ENCODE results near the gene FHIP1A.

The FHIP1A gene

GRCh38 chr4:151427266-151427665, 18.3 kb downstream of the FHIP1A start:
- no peaks in the 10 kb centered on the region for H3K36me3 ChIP-seq (replicated peaks; ENCODE audit: insufficient read depth, low read length)
- H4K20me1 ChIP-seq (ENCODE audit: insufficient read depth, low read length), result no peaks in the 10 kb centered on the region
- H3K27ac ChIP-seq (ENCODE audit: low read length), result no peak overlapping the region
- H3K9me2 ChIP-seq (replicated peaks; ENCODE audit: insufficient read depth, low read length), result no peaks in the 10 kb centered on the region
- H2AFZ ChIP-seq (ENCODE audit: low read length), result no peak overlapping the region
- TF ChIP-seq EZH2phosphoT487 (IDR thresholded peaks at IDR 0.05; ENCODE audit: low read length) (no peak), EZH2 (optimal IDR thresholded peaks at IDR 0.05; ENCODE audit: low read depth, low read length) (no peak), CTCF (IDR thresholded peaks at IDR 0.05; ENCODE audit: low read length) (no peak)
- DNase-seq, result no peak
- H3K4me1 ChIP-seq (ENCODE audit: low read length), result peaks cover 3% of the 10 kb centered on the region; the same call in 1 of the 2 replicates
- no peaks in the 10 kb centered on the region for H3K9me3 ChIP-seq (replicated peaks; ENCODE audit: insufficient read depth, low read length)
- H3K4me2 ChIP-seq (ENCODE audit: low read depth, low read length), result no peak overlapping the region
- H3K79me2 ChIP-seq (ENCODE audit: low read length), result no peaks in the 10 kb centered on the region
- no peak overlapping the region for H3K4me3 ChIP-seq (ENCODE audit: low read length)
- no peaks in the 10 kb centered on the region for H3F3A ChIP-seq (ENCODE audit: insufficient read depth, low read length)
- H3K27me3 ChIP-seq (replicated peaks; ENCODE audit: insufficient read depth, low read length), result no peaks in the 10 kb centered on the region
- no peak overlapping the region for H3K9ac ChIP-seq (ENCODE audit: low read length)

GRCh38 chr4:151428346-151428745, 19.4 kb downstream of the FHIP1A start:
- H3K27me3 ChIP-seq (replicated peaks; ENCODE audit: insufficient read depth, low read length), result no peaks in the 10 kb centered on the region
- no peaks in the 10 kb centered on the region for H3F3A ChIP-seq (ENCODE audit: insufficient read depth, low read length)
- DNase-seq, result no peak
- H2AFZ ChIP-seq (ENCODE audit: low read length), result no peak overlapping the region
- no peak overlapping the region for H3K9ac ChIP-seq (ENCODE audit: low read length)
- no peak overlapping the region for H3K4me3 ChIP-seq (ENCODE audit: low read length)
- H4K20me1 ChIP-seq (ENCODE audit: insufficient read depth, low read length), result no peaks in the 10 kb centered on the region
- peaks cover 3% of the 10 kb centered on the region; the same call in 1 of the 2 replicates for H3K4me1 ChIP-seq (ENCODE audit: low read length)
- no peaks in the 10 kb centered on the region for H3K79me2 ChIP-seq (ENCODE audit: low read length)
- H3K9me3 ChIP-seq (replicated peaks; ENCODE audit: insufficient read depth, low read length), result no peaks in the 10 kb centered on the region
- H3K36me3 ChIP-seq (replicated peaks; ENCODE audit: insufficient read depth, low read length), result no peaks in the 10 kb centered on the region
- no peaks in the 10 kb centered on the region for H3K9me2 ChIP-seq (replicated peaks; ENCODE audit: insufficient read depth, low read length)
- H3K4me2 ChIP-seq (ENCODE audit: low read depth, low read length), result no peak overlapping the region
- no peak overlapping the region for H3K27ac ChIP-seq (ENCODE audit: low read length)
- TF ChIP-seq EZH2phosphoT487 (IDR thresholded peaks at IDR 0.05; ENCODE audit: low read length) (no peak), EZH2 (optimal IDR thresholded peaks at IDR 0.05; ENCODE audit: low read depth, low read length) (no peak)

GRCh38 chr4:151429957-151430570, 21.1 kb downstream of the FHIP1A start:
- DNase-seq, result peak; percentile 37
- Histone ChIP-seq H3K27me3 (replicated peaks; ENCODE audit: insufficient read depth, low read length) (no peaks in the 10 kb centered on the region), H3K4me2 (ENCODE audit: low read depth, low read length) (no peak overlapping the region), H3K79me2 (ENCODE audit: low read length) (no peaks in the 10 kb centered on the region), H3K9me3 (replicated peaks; ENCODE audit: insufficient read depth, low read length) (no peaks in the 10 kb centered on the region), H3K36me3 (replicated peaks; ENCODE audit: insufficient read depth, low read length) (no peaks in the 10 kb centered on the region), H3K27ac (ENCODE audit: low read length) (no peak overlapping the region), H2AFZ (ENCODE audit: low read length) (no peak overlapping the region), H4K20me1 (ENCODE audit: insufficient read depth, low read length) (no peaks in the 10 kb centered on the region), H3K9ac (ENCODE audit: low read length) (no peak overlapping the region), H3K9me2 (replicated peaks; ENCODE audit: insufficient read depth, low read length) (no peaks in the 10 kb centered on the region), H3F3A (ENCODE audit: insufficient read depth, low read length) (no peaks in the 10 kb centered on the region), H3K4me3 (ENCODE audit: low read length) (no peak overlapping the region), H3K4me1 (ENCODE audit: low read length) (peaks cover 3% of the 10 kb centered on the region; the same call in 1 of the 2 replicates)
- TF ChIP-seq CTCF (IDR thresholded peaks at IDR 0.05; ENCODE audit: low read length), result no peak
- TF ChIP-seq EZH2phosphoT487 (IDR thresholded peaks at IDR 0.05; ENCODE audit: low read length), result no peak
- TF ChIP-seq EZH2 (optimal IDR thresholded peaks at IDR 0.05; ENCODE audit: low read depth, low read length), result no peak

All from MM.1S (cell line).